Endothelial cell of umbilical vein (primary cell): ENCODE data around the gene SERPINE1. TPM values are rescaled to one million over a fixed set of nuclear protein-coding genes. Genes with fewer than 3 reads are reported as not detected.

Experiments used
- BruUV-seq: library from RNA; stranded (reverse); fragments of 400-500 nt; replicated peaks from 2 replicates; lab custom pipeline; 2021; lab: Mats Ljungman, UMichigan
- CTCF ChIA-PET: fragments of 300-600, 350-600 bp; sonication (Branson Sonifier 250); formaldehyde crosslinking; loops from one replicate; lab custom pipeline; 2021; ENCODE audit warnings: antibody characterized with exemption, inconsistent platforms; lab: Charles Lee
- POLR2A ChIA-PET: fragments of 300-600, 350-600 bp; sonication (Branson Sonifier 250); formaldehyde crosslinking; loops from one replicate; lab custom pipeline; 2021; ENCODE audit warnings: antibody characterized with exemption, inconsistent platforms; lab: Charles Lee
- DNase-seq: peaks from one replicate; pipeline ENCODE4 v3.0.0-alpha.2; 2011; ENCODE audit warnings: low read depth, low spot score
- FAIRE-seq: peaks from 2 replicates; lab custom pipeline; 2011; peaks lifted over from hg19 to GRCh38; lab: Jason Lieb, UNC
- H2AFZ ChIP-seq: 2 replicates; pipeline ENCODE4 v1.6.0; 2012; ENCODE audit warnings: low read depth, low read length, control low read depth, inconsistent platforms
- H3K27ac ChIP-seq: 2 replicates; pipeline ENCODE4 v1.5.1; 2011; ENCODE audit warnings: low read depth, mild to moderate bottlenecking, control low read depth, low read length, moderate library complexity; ENCODE audit not compliant: insufficient read depth
- H3K27me3 ChIP-seq, 2 experiments: 2 replicates each; pipeline versions ENCODE4 v1.6.0 to v1.6.1; 2011; ENCODE audit warnings: low read length in 2 of 2, mixed read lengths in 1 of 2; ENCODE audit not compliant: control insufficient read depth in 2 of 2, insufficient read depth in 2 of 2
- H3K36me3 ChIP-seq, 2 experiments: 2 replicates in 1 of 2; 3 replicates in 1 of 2; pipeline ENCODE4 v1.5.1; 2011; ENCODE audit warnings: low read length in 2 of 2, mild to moderate bottlenecking in 1 of 2, moderate library complexity in 1 of 2; ENCODE audit not compliant: control insufficient read depth in 2 of 2, insufficient read depth in 2 of 2; ENCODE audit errors: extremely low read depth in 1 of 2
- H3K4me1 ChIP-seq: 3 replicates; pipeline ENCODE4 v1.5.1; 2011; ENCODE audit warnings: mild to moderate bottlenecking, low read length; ENCODE audit not compliant: control insufficient read depth, insufficient read depth; ENCODE audit errors: extremely low read depth
- H3K4me2 ChIP-seq: 2 replicates; pipeline ENCODE4 v1.6.1; 2011; ENCODE audit warnings: low read length, control low read depth, mixed read lengths; ENCODE audit not compliant: insufficient read depth
- H3K4me3 ChIP-seq, 3 experiments: fragments of 200-600 bp in 1 of 3; sonication (generic), shearing (Covaris generic) in 1 of 3; replicated peaks in 1 of 3; 2 replicates each; pipeline ENCODE4 v1.5.1; 2011 to 2016; ENCODE audit warnings: control low read depth in 3 of 3, low read length in 3 of 3, mild to moderate bottlenecking in 2 of 3, inconsistent platforms in 1 of 3, low read depth in 1 of 3, moderate library complexity in 1 of 3; ENCODE audit not compliant: insufficient read depth in 1 of 3
- H3K79me2 ChIP-seq: 2 replicates; pipeline ENCODE4 v1.6.0; 2012; ENCODE audit warnings: low read length, inconsistent platforms; ENCODE audit not compliant: control insufficient read depth, insufficient read depth
- H3K9ac ChIP-seq: replicated peaks from 2 replicates; pipeline ENCODE3; 2011; ENCODE audit warnings: low read length, control low read depth; ENCODE audit not compliant: insufficient read depth; ENCODE audit errors: extremely low read depth
- H3K9me1 ChIP-seq: replicated peaks from 3 replicates; pipeline ENCODE4 v1.6.0; 2011; ENCODE audit warnings: mild to moderate bottlenecking, low read length; ENCODE audit not compliant: control insufficient read depth, insufficient read depth; ENCODE audit errors: extremely low read depth
- H3K9me3 ChIP-seq: replicated peaks from 2 replicates; pipeline ENCODE4 v1.5.1; 2012; ENCODE audit warnings: low read length, inconsistent platforms; ENCODE audit not compliant: control insufficient read depth, insufficient read depth
- H4K20me1 ChIP-seq: replicated peaks from 2 replicates; pipeline ENCODE3; 2011; ENCODE audit warnings: mild to moderate bottlenecking, low read length; ENCODE audit not compliant: control insufficient read depth, insufficient read depth; ENCODE audit errors: extremely low read depth
- CTCF ChIP-seq, 2 donors: IDR thresholded peaks; 1 replicate in 1 of 2; 2 replicates in 1 of 2; pipeline ENCODE4 v1.5.1; 2011; ENCODE audit warnings: low read length in 2 of 2, mild to moderate bottlenecking in 2 of 2, moderate library complexity in 2 of 2, control low read depth in 1 of 2, inconsistent platforms in 1 of 2, low read depth in 1 of 2; ENCODE audit not compliant: insufficient read depth in 1 of 2; ENCODE audit errors: extremely low read depth in 1 of 2
- EZH2 ChIP-seq: IDR thresholded peaks from 2 replicates; pipeline ENCODE4 v1.6.1; 2012; ENCODE audit warnings: borderline replicate concordance, low read depth, mild to moderate bottlenecking, moderate library complexity, low read length, inconsistent platforms; ENCODE audit not compliant: severe bottlenecking
- FOS ChIP-seq: IDR thresholded peaks from 2 replicates; pipeline ENCODE4 v1.6.1; 2011; ENCODE audit warnings: mild to moderate bottlenecking, low read length, moderate library complexity, borderline replicate concordance; ENCODE audit not compliant: insufficient read depth
- GATA2 ChIP-seq: IDR thresholded peaks from 2 replicates; pipeline ENCODE4 v1.7.0; 2011; ENCODE audit warnings: low read depth, mild to moderate bottlenecking, moderate library complexity, mixed read lengths, low read length; ENCODE audit not compliant: insufficient read length, insufficient read depth
- JUN ChIP-seq: IDR thresholded peaks from 2 replicates; pipeline ENCODE4 v1.6.1; 2011; ENCODE audit warnings: borderline replicate concordance, low read depth; ENCODE audit not compliant: insufficient read length, insufficient read depth
- MYC ChIP-seq: IDR thresholded peaks from one replicate; pipeline ENCODE4 v1.6.1; 2011; ENCODE audit warnings: mild to moderate bottlenecking, low read depth, low read length
- POLR2A ChIP-seq: IDR thresholded peaks from 2 replicates; pipeline ENCODE4 v1.6.1; 2012; ENCODE audit warnings: low read depth, mild to moderate bottlenecking, control low read depth, low read length
- POLR2AphosphoS5 ChIP-seq: IDR thresholded peaks from 2 replicates; pipeline ENCODE4 v1.6.1; 2012; ENCODE audit warnings: low read depth, mild to moderate bottlenecking, control low read depth, low read length, moderate library complexity; ENCODE audit not compliant: insufficient read depth
- dilution Hi-C: fragments of 300-500 bp; cut with MboI; formaldehyde crosslinking; loops from one replicate; pipeline ENCODE4 v1.15.0; 2019; ENCODE audit warnings: low sequenced_read_pairs; ENCODE audit not compliant: extremely low pct_ligation_motif_present
- intact Hi-C: fragments of 100-400 bp; cut with micrococcal nuclease; formaldehyde crosslinking; loops from one replicate; pipeline ENCODE4 v1.10.0; 2022
- polyA plus RNA-seq, 4 experiments: library from polyadenylated mRNA; depleted of rRNA in 3 of 4; stranded (reverse) in 3 of 4; unstranded in 1 of 4; fragments of >200 nt; gene quantifications; 2 replicates each; pipeline versions ENCODE4 v1.2.1 to v1.2.3, GENCODE V29; 2011 to 2012; ENCODE audit warnings: missing spikeins in 1 of 4
- total RNA-seq: library from RNA; stranded (reverse); gene quantifications from 2 replicates; pipeline ENCODE4 v1.2.3, GENCODE V29; 2021
- TF ChIP-seq, protein P1 (sequence below): IDR thresholded peaks from 2 replicates; pipeline ENCODE4 v1.6.1; 2011; ENCODE audit not compliant: insufficient read depth, insufficient read length

The SERPINE1 gene
- total and polyA plus RNA-seq, 2 donors (not counting 3 experiments of a cell fraction or from before 2014, with no cell fraction given), result 2,296 to 4,637 TPM

GRCh38 chr7:101093906-101094305 is 33.0 kb upstream of the SERPINE1 start:
- POLR2A ChIA-PET, result interaction anchor here (3.7 kb wide), 1 partner anchor 40 kb away, joined by 26 read pairs; no protein-coding TSS in a partner anchor
- Histone ChIP-seq H3K9me1 (no peaks in the 10 kb centered on the region), H3K27ac (peak overlapping the region; percentile 41), H3K27me3 (no peaks in the 10 kb centered on the region), H3K79me2 (peaks cover 13% of the 10 kb centered on the region), H3K4me1 (peaks cover 15% of the 10 kb centered on the region), H3K4me3 (no peak overlapping the region), H3K36me3 (no peaks in the 10 kb centered on the region), H3K9me3 (no peaks in the 10 kb centered on the region), H4K20me1 (no peaks in the 10 kb centered on the region), H3K4me2 (no peak overlapping the region), H3K9ac (peak overlapping the region; percentile 32), H2AFZ (no peak overlapping the region)
- CTCF ChIA-PET, result no interaction called here
- no peak for DNase-seq
- no TSS peak for BruUV-seq
- FAIRE-seq, result peak; percentile 21
- intact Hi-C loops, result loop anchor here (1.0 kb wide), 4 partner anchors 18 to 98 kb away; no protein-coding TSS in a partner anchor
- dilution Hi-C loops, result no loop called here
- peak; percentile 3 for TF ChIP-seq JUN
- TF ChIP-seq EZH2, result no peak

DNA sequence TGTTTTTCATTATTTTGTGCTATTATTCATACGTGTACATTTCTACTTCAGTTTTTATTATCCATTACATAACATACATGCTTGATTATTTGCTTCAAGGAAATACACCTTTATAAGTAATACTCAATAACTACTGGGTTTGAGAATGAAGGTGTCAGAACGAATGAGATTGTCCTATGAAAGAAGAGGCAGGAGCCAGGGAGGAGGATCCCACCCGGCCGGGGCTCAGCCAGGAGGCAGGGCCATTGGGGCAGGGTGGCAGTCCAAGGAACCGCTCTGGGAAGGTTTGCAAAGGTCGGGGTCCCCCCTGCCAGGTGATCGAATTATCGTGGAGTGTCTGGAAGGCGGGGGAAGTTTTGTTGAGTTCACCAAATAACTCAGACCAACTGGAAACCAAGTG is 32.5 kb upstream of the SERPINE1 start:
- H3K27me3 ChIP-seq, result no peaks in the 10 kb centered on the region
- H3K27ac ChIP-seq, result peak overlapping the region; percentile 41
- TF ChIP-seq EZH2 (no peak), FOS (no peak), CTCF (IDR thresholded peaks at IDR 0.05; ENCODE audit: extremely low read depth in 1 of 2, insufficient read depth in 1 of 2, low read depth in 1 of 2, low read length in 2 of 2) (no peak), POLR2AphosphoS5 (no peak), GATA2 (no peak), MYC (no peak), JUN (no peak), POLR2A (no peak)
- TF ChIP-seq, protein P1, sequence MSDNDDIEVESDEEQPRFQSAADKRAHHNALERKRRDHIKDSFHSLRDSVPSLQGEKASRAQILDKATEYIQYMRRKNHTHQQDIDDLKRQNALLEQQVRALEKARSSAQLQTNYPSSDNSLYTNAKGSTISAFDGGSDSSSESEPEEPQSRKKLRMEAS, result no peak
- no peaks in the 10 kb centered on the region for H3K9me1 ChIP-seq
- ChIA-PET CTCF (interaction anchor here (0.6 to 2.8 kb wide), 21 partner anchors 9 to 189 kb away, joined by 3 to 41 read pairs (median 8); partner anchors contain the start of genes SERPINE1, TRIM56 and VGF), POLR2A (interaction anchor here (0.6 to 3.7 kb wide), 10 partner anchors 9 to 206 kb away, joined by 3 to 26 read pairs (median 5); partner anchors contain the start of genes FIS1, SERPINE1 and TRIM56)
- H3K4me1 ChIP-seq, result peaks cover 19% of the 10 kb centered on the region
- H3K4me2 ChIP-seq, result no peak overlapping the region
- H3K4me3 ChIP-seq, result no peak overlapping the region
- no TSS peak for BruUV-seq
- dilution Hi-C loops (no loop called here), intact Hi-C loops (loop anchor here (1.0 kb wide), 4 partner anchors 18 to 98 kb away; no protein-coding TSS in a partner anchor)
- FAIRE-seq (no peak), DNase-seq (no peak)
- H3K36me3 ChIP-seq, result no peaks in the 10 kb centered on the region
- no peak overlapping the region for H2AFZ ChIP-seq
- H4K20me1 ChIP-seq, result no peaks in the 10 kb centered on the region
- H3K9ac ChIP-seq, result peak overlapping the region; percentile 32
- peaks cover 11% of the 10 kb centered on the region for H3K79me2 ChIP-seq
- no peaks in the 10 kb centered on the region for H3K9me3 ChIP-seq
